DND-41 (cell line): ENCODE measurements around the gene DRD4.

ENCODE experiments used
- ATAC-seq: fragments of 200-7000 bp; cut with Tn5 transposase; 3 replicates; pipeline ENCODE4 v1.9.1; 2021; ENCODE audit warnings: low read depth; ENCODE audit not compliant: insufficient read depth
- DNase-seq: peaks from one replicate; pipeline ENCODE4 v3.0.0-alpha.2; 2020
- H2AFZ ChIP-seq: 2 replicates; pipeline ENCODE4 v1.6.0; 2012; ENCODE audit warnings: low read depth, low read length
- H3K27ac ChIP-seq: 2 replicates; pipeline ENCODE4 v1.5.1; 2012; ENCODE audit warnings: low read length, inconsistent platforms
- H3K27me3 ChIP-seq: fragments of 200-600 bp; sonication (generic); 2 replicates; pipeline ENCODE4 v1.6.0; 2012; ENCODE audit warnings: low read length, mild to moderate bottlenecking, inconsistent platforms; ENCODE audit not compliant: insufficient read depth, poor library complexity
- H3K36me3 ChIP-seq: 2 replicates; pipeline ENCODE4 v1.5.1; 2012; ENCODE audit warnings: low read length, inconsistent platforms; ENCODE audit not compliant: insufficient read depth
- H3K4me1 ChIP-seq: 2 replicates; pipeline ENCODE4 v1.5.1; 2012; ENCODE audit warnings: mild to moderate bottlenecking, low read length; ENCODE audit not compliant: insufficient read depth
- H3K4me2 ChIP-seq: 2 replicates; pipeline ENCODE4 v1.6.0; 2012; ENCODE audit warnings: mild to moderate bottlenecking, moderate library complexity, low read length, inconsistent platforms; ENCODE audit not compliant: insufficient read depth
- H3K4me3 ChIP-seq, 2 experiments: fragments of 200-600 bp in 1 of 2; shearing (Covaris generic) in 1 of 2; 2 replicates each; pipeline ENCODE4 v1.5.1; 2012 to 2016; ENCODE audit warnings: inconsistent platforms in 2 of 2, low read length in 2 of 2, mild to moderate bottlenecking in 2 of 2, low read depth in 1 of 2, moderate library complexity in 1 of 2
- H3K79me2 ChIP-seq: 2 replicates; pipeline ENCODE4 v1.6.0; 2012; ENCODE audit warnings: low read length, inconsistent platforms; ENCODE audit not compliant: insufficient read depth
- H3K9ac ChIP-seq: 2 replicates; pipeline ENCODE4 v1.6.0; 2012; ENCODE audit warnings: low read depth, mild to moderate bottlenecking, inconsistent platforms, low read length, moderate library complexity
- H3K9me3 ChIP-seq: 2 replicates; pipeline ENCODE4 v1.5.1; 2012; ENCODE audit warnings: low read length, moderate library complexity, mild to moderate bottlenecking, inconsistent platforms; ENCODE audit not compliant: insufficient read depth, severe bottlenecking
- H4K20me1 ChIP-seq: 2 replicates; pipeline ENCODE4 v1.6.0; 2012; ENCODE audit warnings: low read length; ENCODE audit not compliant: insufficient read depth
- EZH2 ChIP-seq: IDR thresholded peaks from 3 replicates; pipeline ENCODE4 v1.6.1; 2012; ENCODE audit warnings: borderline replicate concordance, low read depth, mild to moderate bottlenecking, moderate library complexity, low read length, inconsistent platforms; ENCODE audit not compliant: severe bottlenecking
- TF ChIP-seq, protein P1 (sequence below): IDR thresholded peaks from 2 replicates; pipeline ENCODE4 v1.5.1; 2012; ENCODE audit warnings: borderline replicate concordance, low read length, moderate library complexity, mild to moderate bottlenecking; ENCODE audit not compliant: poor library complexity, severe bottlenecking; ENCODE audit errors: extremely low read depth

Gene DRD4

DNA sequence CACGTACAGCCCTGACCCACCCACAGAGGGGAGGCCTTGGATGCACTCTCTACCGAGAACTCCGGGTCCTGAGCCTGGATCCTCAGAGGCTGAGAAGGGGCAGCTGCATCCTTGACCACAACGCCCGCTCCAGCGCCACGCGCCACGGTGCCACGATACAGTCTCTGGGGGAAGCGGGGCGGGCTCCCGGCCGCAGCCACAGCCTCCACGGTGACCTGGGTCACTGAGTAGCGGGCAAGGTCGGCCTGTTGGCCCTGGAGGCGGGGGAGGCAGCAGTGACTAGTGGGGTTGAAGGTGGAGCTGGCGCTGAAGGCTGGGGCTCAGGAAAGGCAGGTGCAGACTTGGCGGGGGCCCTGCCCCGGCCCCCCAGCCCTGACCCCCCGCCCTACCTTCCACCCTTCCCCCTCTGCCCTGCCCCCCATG lies 17.4 kb upstream of the DRD4 start:
- no peak for TF ChIP-seq EZH2
- TF ChIP-seq, protein P1, sequence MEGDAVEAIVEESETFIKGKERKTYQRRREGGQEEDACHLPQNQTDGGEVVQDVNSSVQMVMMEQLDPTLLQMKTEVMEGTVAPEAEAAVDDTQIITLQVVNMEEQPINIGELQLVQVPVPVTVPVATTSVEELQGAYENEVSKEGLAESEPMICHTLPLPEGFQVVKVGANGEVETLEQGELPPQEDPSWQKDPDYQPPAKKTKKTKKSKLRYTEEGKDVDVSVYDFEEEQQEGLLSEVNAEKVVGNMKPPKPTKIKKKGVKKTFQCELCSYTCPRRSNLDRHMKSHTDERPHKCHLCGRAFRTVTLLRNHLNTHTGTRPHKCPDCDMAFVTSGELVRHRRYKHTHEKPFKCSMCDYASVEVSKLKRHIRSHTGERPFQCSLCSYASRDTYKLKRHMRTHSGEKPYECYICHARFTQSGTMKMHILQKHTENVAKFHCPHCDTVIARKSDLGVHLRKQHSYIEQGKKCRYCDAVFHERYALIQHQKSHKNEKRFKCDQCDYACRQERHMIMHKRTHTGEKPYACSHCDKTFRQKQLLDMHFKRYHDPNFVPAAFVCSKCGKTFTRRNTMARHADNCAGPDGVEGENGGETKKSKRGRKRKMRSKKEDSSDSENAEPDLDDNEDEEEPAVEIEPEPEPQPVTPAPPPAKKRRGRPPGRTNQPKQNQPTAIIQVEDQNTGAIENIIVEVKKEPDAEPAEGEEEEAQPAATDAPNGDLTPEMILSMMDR: no peak
- Histone ChIP-seq H4K20me1 (peaks cover 15% of the 10 kb centered on the region), H3K27ac (no peak overlapping the region)

DNA sequence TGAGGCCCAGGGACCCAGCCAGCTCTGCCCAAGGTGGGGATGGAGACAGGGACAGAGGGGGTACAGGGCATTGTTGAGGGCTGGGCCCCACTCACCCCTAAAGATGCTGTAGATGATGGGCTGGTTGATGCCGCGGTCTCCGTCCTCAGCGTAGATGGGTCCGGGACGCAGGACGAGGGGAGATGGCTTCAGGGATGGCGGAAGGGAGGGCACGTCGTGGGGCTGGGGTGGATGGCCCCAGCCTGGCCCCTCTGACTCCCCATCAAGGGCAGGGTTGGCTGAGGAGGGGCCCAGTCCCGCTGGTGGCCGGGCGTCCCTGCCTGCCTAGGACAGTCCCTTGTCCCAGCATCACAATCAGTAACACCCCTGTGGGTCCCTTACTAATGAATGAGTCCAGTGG lies 16.9 kb upstream of the DRD4 start:
- Histone ChIP-seq H3K9me3 (no peaks in the 10 kb centered on the region), H3K9ac (no peak overlapping the region), H3K27ac (no peak overlapping the region), H4K20me1 (peaks cover 11% of the 10 kb centered on the region), H3K4me2 (no peak overlapping the region), H3K79me2 (peaks cover 10% of the 10 kb centered on the region), H3K4me1 (peaks cover 13% of the 10 kb centered on the region), H2AFZ (no peak overlapping the region), H3K27me3 (no peaks in the 10 kb centered on the region), H3K36me3 (peaks cover 15% of the 10 kb centered on the region), H3K4me3 (no peak overlapping the region)
- no peak for TF ChIP-seq EZH2
- TF ChIP-seq, protein P1: no peak
- DNase-seq (no peak), ATAC-seq (no peak)

More for the DNA sequence above, 17.4 kb upstream of the DRD4 start:
- Histone ChIP-seq H3K9ac (no peak overlapping the region), H3K27me3 (no peaks in the 10 kb centered on the region), H3K36me3 (peaks cover 17% of the 10 kb centered on the region), H3K9me3 (no peaks in the 10 kb centered on the region), H3K4me2 (no peak overlapping the region), H3K4me1 (peaks cover 18% of the 10 kb centered on the region), H2AFZ (no peak overlapping the region), H3K4me3 (no peak overlapping the region), H3K79me2 (peaks cover 14% of the 10 kb centered on the region)
- DNase-seq: no peak
- ATAC-seq: no peak

DNA sequence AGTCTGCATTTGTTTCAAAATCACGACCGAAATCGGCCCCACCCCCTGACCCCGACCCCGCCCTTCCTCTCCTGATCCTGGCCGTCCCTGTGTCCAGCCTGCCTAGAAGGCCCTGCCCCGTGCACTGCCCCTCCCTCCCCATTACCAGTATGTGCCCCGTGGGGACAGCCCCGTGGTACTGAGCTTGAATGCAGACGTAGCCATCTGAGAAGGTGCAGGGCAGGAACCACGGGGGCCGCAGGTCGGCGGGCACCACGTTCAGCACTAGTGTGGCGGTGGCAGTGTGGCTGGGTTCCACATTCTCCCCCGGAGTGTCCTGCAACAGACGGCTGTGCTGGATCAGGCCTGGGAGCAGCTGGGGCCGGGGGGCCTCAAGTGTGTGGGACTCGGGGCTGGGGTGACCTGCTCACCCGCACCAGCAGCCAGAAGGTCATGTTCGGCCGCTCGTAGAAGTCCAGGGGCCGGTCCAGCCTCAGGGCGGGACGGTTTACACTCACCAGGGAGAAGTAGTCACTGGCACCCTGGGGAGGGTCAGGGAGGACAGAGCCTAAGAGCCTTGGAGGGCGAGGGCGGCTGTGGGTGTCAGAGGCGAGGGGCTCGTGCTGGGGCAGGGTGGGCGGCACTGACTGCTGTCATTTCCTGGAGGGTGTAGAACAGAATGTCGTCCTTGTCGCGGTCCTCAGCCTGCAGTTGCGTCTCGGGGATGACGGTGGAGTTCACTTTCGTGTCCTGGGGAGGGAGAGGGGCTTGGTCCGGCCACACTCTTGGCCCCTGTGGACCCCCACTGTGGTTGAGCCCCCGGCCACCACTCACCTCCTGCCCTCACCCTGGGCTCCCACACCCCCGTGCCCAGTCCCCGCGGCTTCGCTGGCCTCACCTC lies 15.9 kb upstream of the DRD4 start:
- Histone ChIP-seq H2AFZ (no peak overlapping the region), H4K20me1 (peaks cover 8% of the 10 kb centered on the region; the same call in 1 of the 2 replicates), H3K4me3 (no peak overlapping the region), H3K79me2 (peaks cover 8% of the 10 kb centered on the region; the same call in 1 of the 2 replicates), H3K4me2 (no peak overlapping the region), H3K27ac (no peak overlapping the region), H3K27me3 (no peaks in the 10 kb centered on the region), H3K36me3 (peaks cover 15% of the 10 kb centered on the region), H3K4me1 (peaks cover 6% of the 10 kb centered on the region), H3K9me3 (no peaks in the 10 kb centered on the region), H3K9ac (no peak overlapping the region)
- ATAC-seq (no peak), DNase-seq (no peak)
- TF ChIP-seq, protein P1: no peak
- no peak for TF ChIP-seq EZH2
